ENCODE results near the gene PSME1.

Gene PSME1

DNA sequence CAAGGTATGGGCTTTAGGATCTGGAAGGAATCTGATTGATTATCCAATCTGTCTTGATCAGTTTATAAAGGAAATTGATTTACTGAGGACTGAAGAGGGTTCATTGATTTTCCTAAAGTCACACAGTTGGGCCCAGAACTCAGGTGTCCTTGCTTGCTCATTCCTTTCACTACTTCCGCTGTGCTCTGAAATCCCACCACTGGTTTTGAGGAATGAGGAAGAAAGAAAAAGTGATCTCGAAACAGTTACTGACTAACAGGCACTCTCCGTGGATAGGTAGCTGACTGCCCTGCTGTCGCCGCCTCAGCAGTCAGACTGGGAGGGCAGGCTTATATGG lies 5.6 kb upstream of the PSME1 start, which contains the start of gene FITM1:
FITM1 (plus strand) TSS at position 280 of the 337 bp plus-strand sequence. CDS start 905 bp downstream, outside the sequence.
- no peak for DNase-seq (ENCODE audit: low read depth in 2 of 2)

DNA sequence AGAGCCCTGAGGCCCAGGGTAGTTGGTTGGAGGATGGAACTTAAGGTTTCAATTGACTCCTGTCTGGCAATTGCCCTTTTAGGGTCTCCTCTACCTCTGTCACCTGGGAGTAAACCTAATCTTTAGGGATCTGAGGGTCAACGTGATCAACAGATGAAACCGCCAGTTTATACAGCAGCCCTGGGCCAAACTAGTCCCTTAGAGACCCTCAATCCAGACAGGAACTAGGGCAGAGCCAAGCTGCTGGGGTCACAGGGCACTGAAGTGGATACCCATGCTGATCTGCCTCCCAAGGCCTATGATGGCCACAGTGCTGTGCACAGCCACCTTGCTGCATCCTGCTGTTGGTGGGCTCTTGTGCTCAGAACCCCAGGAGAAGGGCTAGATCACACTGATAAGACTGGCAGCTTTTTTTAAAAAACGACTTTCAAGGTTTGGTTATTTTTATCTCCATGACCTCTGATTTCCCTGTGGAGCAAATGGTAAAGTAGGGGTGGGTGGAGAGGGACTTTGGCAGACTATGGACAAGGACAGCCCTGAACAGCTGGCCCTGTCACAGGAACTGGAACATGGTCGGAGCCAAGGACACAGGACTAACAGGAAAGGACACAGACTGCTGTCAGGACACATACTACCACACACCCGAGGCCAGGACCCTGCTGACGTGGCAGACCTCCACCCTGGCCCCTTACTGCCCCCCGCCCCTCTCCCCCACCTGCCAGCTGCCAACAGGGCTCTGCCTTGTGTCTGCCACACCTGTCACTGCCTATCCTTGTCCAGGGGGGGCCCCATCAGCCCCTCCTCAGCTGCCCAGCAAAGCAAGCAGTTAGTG lies 5.1 kb upstream of the PSME1 start:
- DNase-seq (ENCODE audit: low read depth in 2 of 2) = no peak

DNA sequence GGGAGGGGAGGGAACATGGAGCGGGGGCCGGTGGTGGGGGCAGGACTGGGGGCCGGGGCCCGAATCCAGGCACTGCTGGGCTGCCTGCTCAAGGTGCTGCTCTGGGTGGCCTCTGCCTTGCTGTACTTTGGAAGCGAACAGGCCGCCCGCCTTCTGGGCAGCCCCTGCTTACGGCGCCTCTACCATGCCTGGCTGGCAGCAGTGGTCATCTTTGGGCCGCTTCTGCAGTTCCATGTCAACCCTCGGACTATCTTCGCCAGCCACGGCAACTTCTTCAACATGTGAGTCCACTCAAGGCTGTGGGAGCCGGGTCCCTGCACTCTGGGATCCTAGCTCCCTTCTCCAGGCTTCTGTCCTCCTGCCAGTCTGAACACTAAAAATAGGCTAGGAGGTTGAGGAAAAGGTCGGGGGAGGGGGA lies 4.4 kb upstream of the PSME1 start:
- no peak for DNase-seq (ENCODE audit: low read depth in 2 of 2)

DNA sequence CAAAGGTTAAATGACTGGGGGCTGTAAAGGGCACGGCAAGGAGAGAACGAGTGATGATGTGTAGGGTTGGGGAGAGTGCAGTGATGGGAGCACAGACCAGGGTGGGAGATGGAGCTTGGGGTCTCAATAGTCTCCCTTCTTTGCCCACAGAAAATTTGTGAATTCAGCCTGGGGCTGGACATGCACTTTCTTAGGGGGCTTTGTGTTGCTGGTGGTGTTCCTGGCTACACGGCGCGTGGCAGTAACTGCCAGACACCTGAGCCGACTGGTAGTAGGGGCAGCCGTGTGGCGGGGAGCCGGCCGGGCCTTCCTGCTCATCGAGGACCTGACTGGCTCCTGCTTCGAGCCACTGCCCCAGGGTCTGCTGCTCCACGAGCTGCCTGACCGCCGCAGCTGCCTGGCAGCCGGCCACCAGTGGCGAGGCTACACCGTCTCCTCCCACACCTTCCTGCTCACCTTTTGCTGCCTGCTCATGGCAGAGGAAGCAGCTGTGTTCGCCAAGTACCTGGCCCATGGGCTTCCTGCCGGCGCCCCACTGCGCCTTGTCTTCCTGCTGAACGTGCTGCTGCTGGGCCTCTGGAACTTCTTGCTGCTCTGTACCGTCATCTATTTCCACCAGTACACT lies 3.8 kb upstream of the PSME1 start:
- no peak for DNase-seq (ENCODE audit: low read depth in 2 of 2)

DNA sequence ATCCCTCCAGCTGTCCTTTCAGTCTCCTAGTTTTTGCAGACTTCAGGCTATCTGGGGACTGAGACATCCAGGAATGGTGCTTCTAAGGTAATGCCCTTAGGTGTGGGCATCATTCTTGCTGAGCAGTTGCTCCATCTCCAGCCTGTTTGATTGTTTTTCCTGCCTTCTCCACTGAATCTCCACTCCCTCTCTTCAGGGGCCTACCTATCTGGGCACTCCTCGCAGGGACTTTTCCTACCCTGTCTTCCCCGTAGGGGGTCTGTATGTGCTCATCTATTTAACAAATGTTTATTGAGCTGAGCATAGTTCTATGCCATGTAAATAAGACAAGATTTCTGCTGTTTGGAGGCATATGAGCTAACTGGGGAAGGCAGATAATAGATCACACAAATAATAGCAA lies 3.0 kb upstream of the PSME1 start:
- DNase-seq (ENCODE audit: low read depth in 2 of 2) = no peak

DNA sequence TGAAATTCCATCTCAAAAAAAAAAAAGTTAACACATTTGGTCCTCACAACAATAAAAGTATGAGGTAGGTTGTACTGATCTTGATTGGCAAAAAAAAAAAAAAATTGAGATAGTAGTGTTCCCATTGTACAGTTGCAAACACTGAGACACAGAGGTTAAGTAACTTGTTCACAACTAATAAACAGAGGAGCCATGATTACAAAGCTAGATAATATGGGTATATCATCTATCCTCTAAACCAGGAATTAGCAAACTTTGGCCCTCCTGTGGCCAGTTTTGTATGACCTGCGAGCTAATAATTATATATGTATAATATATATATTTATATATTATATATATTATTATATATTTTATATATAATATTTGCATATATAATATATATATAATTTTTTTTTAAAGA lies 2.3 kb upstream of the PSME1 start:
- DNase-seq (ENCODE audit: low read depth in 2 of 2) = no peak

DNA sequence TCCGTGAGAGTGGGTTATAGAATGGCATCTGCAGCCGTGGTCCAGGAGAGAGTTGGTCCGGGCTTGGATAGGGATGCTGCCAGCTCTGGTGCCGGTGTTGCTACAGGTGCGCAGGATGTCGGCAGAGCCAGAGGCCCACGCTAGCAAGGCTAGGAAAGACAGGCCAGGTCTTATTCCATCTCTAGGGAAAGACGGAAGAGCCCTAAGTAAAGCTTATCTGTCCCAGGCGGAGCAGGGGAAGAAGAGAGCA lies 485 bp upstream of the PSME1 start:
- no peak for DNase-seq (ENCODE audit: low read depth in 2 of 2)

DNA sequence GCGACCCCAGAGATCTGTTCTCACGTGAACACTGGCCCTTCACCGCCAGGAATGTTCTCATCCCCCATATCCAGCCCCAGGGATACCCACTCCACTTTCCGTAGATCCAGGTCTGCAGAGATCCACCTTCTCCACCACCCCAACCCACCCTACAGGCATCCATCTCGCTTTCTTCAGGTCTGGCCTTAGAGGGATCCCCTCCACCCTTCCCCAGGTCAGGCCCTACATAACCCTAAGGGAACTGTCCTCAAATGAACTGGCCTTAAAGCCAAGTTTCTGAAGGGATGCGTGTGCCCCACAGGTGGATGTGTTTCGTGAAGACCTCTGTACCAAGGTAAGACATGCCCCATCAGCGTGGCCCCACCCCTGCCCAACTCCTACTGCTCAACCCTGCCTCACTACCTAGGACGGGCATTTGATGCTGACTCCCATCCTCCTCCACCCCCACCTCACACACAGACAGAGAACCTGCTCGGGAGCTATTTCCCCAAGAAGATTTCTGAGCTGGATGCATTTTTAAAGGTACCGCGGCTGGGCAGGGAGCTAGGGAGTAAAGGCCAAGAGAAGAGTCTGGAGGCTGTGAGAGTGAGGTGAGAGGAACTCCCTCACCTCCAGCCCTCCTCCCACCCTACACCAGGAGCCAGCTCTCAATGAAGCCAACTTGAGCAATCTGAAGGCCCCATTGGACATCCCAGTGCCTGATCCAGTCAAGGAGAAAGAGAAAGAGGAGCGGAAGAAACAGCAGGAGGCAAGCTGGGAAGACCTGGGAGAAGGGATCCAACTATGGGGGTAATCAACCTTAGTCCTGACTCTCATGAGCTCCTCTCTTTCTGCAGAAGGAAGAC lies 912 bp downstream of the PSME1 start:
- no peak for DNase-seq (ENCODE audit: low read depth in 2 of 2)

DNA sequence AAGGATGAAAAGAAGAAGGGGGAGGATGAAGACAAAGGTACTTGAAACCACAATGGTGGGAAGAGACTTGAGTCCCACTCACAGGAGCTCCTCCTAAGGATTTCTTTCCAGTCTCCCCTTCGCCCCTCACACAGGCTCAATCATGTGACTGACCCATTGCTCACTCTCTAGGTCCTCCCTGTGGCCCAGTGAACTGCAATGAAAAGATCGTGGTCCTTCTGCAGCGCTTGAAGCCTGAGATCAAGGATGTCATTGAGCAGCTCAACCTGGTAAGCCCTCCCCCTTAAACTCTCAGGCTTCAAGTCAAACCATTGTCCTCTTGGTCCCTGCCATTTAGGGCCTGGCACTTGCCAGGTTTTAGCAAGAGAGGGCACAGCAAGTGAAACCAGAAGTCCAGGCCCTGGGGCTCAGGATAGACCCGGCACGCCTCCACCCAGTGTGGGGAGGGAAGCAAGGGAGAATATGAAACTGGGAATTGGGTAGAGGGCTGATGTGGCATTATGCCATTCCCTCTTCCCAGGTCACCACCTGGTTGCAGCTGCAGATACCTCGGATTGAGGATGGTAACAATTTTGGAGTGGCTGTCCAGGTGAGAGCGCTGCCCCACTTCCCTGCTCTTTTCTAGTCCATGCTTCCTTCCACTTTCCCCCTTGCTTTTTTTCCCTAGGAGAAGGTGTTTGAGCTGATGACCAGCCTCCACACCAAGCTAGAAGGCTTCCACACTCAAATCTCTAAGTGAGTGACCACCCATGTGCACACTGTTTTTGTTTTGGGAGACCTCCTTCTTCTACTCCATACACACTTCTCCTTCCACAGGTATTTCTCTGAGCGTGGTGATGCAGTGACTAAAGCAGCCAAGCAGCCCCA lies 1.8 kb downstream of the PSME1 start:
- no peak for DNase-seq (ENCODE audit: low read depth in 2 of 2)

DNA sequence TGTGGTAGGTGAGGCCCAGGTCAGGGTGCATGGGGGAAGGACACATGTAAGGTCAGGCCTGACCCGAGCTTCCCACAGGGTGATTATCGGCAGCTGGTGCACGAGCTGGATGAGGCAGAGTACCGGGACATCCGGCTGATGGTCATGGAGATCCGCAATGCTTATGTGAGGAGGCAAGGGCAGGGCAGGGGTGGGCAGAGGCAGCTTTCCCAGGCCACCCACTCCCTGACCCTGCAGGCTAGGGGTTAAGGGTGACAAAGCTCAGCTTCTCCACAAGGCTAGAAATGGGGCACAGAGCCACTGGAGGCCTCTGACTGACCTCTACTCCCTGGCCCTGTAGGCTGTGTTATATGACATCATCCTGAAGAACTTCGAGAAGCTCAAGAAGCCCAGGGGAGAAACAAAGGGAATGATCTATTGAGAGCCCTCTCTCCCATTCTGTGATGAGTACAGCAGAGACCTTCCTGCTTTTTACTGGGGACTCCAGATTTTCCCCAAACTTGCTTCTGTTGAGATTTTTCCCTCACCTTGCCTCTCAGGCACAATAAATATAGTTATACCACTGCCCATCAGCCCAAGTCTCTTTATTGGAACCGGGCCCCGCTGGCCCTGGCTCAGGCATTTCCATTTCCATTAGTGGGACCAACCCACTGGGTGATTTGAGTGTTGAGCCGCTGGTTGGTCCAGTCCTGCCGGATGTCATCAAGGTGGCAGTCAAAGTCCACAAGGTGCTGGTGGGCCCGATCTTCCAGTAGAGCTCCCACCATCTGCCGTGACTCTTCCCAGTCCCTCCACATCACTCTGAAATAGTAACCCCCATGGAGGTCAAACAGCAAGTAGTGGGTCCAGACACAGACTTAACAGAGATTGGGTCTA lies 2.6 kb downstream of the PSME1 start:
- DNase-seq (ENCODE audit: low read depth in 2 of 2) = no peak

DNA sequence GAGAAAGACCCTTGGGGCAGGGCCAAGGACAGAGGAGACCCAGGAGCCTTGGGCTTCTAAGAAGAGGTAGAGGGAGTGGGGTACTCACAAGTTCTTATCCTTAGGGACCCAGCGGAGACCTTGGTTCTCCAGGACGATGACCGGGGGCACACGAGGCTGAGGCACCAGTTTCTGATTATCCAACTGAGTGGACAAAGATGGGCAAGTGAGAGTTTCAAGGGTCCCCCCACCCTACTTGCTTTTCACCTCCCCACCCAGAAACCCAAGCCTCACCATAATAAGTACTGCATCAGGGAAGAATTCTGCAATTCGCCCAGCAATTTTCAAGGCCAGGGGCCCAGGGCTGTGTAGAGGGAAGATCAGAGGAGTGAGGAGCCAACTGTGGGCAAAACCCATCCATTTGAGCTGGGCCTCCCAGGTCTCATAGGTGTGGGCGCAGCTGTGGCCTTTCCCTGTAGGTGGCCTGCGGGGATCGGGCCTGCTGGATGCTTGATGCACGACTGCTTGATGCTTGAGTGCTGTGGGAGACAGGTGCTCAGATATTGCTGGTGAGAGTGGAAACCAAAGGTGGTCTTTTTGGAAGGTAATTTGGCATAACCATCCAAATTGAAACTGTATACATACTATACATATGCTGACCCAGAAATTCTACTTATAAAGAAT lies 3.4 kb downstream of the PSME1 start:
- no peak for DNase-seq (ENCODE audit: low read depth in 2 of 2)

DNA sequence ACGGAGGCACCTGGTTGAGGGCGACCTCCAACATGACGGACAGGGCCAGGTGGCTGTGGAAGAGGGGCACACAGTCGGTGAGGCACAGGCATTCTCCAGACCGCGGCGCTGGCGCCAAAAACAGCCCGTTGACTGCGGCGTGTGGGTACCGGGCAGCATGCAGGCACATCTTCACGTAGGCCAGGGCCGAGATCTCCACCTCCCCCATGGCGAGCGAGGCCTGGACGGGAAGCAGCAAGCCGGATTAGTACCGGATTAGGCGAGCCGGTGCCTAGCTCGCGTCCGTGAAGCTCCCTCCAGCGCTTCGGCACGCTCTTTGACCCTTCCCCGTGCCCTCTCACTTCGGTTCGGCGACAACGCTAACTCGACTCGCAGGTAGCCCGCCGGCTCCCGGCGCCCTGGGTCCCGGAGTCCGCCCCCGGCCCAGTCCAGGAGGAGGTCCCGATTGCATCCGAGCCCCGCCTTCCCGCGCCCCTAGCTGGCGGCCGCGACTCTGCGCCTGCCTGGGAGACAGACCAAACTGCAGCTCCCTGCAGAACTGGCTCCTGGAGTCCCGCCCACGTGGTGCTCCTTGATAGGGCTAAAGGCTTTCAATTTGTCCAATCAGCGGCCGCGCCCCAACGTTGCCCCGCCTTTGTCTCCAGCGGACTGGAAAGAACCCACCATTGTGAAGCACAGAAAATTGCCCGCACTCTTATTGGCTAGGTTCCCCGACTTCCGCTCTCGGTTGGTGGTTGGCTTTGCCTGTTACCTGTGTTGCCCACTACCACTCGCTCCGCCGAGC lies 5.3 kb downstream of the PSME1 start, which contains the start of gene EMC9:
EMC9 (minus strand) TSS at position 495 of the 784 bp plus-strand sequence; CDS start at position 208, 287 bp downstream.
- DNase-seq (ENCODE audit: low read depth in 2 of 2) = peak; percentile 97 to 99

DNA sequence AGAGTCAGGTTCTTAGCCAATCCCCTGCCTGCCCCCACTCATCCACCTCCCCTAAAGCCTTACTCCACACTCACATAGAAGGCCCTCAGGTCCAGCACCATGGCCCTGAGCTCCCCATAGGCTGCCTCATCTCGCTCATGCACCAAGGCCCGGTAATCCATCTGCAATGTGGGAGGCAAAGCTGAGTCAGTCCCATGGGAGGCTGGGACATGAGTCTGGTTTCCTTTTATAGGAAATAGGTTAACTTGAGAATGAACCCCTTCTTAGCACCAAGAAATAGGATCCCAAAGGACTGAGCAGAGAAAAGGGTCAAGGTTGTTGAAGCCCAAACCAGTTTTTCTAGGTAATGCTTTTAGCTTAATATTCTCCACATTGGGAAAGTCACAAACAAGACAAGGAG lies 7.5 kb downstream of the PSME1 start:
- DNase-seq (ENCODE audit: low read depth in 2 of 2) = no peak

DNA sequence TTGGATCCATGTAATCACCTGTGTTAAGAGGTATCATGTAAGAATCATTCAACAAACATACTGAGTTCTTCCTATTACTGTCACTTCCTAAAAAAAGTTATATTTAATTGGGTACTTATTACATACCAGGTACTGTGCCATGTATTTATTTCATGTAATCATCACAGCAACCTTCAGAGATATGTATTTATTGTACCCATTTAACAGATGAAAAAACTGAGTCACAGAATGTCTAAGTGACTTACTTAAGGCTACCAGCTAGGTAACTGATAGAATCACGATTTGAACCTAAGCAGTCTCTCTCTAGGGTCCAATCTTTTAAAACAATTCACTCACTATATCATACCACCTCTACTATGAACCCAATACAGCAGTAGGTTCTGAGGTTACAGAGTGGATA lies 8.5 kb downstream of the PSME1 start:
- DNase-seq (ENCODE audit: low read depth in 2 of 2) = no peak

DNA sequence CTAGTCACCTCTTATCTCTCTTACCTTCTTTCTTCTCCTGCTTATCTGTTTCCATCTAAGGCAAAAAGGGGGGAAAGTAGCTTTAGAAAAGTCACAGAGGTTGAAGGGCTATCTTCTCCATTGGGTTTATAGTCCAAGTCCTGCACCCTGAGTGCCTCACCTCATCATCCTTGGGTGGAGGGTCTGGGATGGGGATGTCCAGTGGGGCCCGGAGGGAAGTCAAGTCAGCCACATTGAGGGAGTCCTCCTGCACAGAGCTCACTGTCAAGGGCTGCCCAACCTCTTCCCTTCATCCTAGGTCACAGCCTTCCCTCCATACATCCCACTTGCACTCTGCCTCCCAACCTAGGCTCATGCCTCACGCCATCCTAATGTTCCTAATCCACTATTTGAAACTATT lies 9.2 kb downstream of the PSME1 start:
- DNase-seq (ENCODE audit: low read depth in 2 of 2) = no peak

DNA sequence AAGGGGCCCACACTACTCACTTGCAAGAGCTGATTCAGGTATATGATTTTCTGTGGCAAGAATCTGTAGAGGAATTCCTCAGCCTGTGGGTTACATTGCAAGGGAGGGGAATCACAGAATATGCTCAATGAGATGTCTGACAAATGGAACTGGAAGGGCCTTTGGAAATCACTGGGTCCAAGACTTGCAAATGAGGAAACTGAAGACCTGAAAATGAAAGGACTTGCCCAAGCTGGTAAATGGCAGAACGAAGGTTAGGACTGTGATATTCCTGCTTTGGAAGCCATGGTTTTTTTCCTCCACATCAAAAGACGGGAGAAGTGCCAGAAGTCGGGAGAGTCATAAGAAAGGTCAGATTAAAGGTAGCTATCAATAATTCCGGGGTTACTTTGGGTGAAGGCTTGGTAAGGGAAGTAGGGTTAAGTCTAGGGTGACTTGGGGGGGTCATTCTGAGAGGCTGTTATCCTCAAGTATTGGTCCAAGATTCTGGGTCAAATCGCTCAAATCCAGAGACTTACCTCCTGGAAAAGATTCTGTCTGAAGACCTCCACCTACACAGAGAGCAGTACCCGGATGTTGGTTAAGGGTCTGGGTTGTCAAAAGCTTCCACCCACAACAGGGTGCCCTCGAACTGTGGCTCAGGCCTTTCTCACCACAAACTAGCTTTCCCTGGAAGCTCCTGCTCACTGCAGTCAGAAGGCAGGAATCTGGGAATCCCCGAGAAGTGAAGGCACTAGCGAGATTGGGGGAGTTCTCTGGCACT lies 9.9 kb downstream of the PSME1 start:
- no peak for DNase-seq (ENCODE audit: low read depth in 2 of 2)

DNA sequence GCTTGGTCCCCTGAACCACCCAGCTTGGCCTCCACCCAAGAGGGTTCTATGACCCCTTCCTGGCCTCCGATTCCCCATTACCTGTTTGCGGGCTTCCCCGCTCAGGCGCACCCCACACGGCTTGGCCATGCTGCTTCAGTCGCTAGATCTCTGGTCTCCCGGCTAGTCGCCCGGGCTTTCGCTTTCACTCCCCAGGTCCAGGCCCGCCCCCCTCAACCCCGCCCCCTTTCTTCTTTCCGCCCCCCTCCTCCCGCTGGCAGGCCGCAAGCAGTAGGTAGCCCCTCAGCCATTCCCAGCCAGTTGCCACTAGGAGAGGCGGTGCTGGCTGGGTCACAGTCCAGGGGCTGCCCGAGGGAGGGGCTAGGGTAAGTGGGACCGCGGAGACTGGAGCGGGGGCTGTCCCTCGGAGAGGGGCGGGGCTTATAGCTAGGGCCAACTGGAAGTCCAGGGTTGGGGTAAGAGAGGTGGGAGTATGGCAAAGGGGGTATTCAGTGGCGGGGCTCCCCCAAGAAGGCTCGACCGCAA lies 10.5 kb downstream of the PSME1 start, which contains the start of gene PSME2:
PSME2 (minus strand) TSS at position 158 of the 525 bp plus-strand sequence; CDS start at position 129, 29 bp downstream.
- peak; percentile 45 to 58 for DNase-seq (ENCODE audit: low read depth in 2 of 2)
